MM.1S (cell line): ENCODE measurements around the gene TRIB2.

Experiments
- DNase-seq: peaks from one replicate; pipeline ENCODE4 v3.0.0-alpha.2; 2015
- H2AFZ ChIP-seq: fragments of 300-600 bp; sonication (generic); 2 replicates; pipeline ENCODE4 v1.6.0; 2016; ENCODE audit warnings: antibody characterized with exemption, low read length
- H3F3A ChIP-seq: fragments of 300-600 bp; sonication (generic); 2 replicates; pipeline ENCODE4 v1.6.1; 2016; ENCODE audit warnings: mild to moderate bottlenecking, antibody characterized with exemption, low read length, moderate library complexity, mixed read lengths; ENCODE audit not compliant: insufficient read depth
- H3K27ac ChIP-seq: fragments of 300-600 bp; sonication (generic); 2 replicates; pipeline ENCODE4 v1.5.1; 2016; ENCODE audit warnings: mild to moderate bottlenecking, low read length
- H3K27me3 ChIP-seq: fragments of 300-600 bp; sonication (generic); replicated peaks from 2 replicates; pipeline ENCODE4 v1.6.0; 2016; ENCODE audit warnings: low read length; ENCODE audit not compliant: insufficient read depth
- H3K36me3 ChIP-seq: fragments of 300-600 bp; sonication (generic); replicated peaks from 2 replicates; pipeline ENCODE4 v1.6.1; 2016; ENCODE audit warnings: mild to moderate bottlenecking, low read length, mixed read lengths; ENCODE audit not compliant: insufficient read depth
- H3K4me1 ChIP-seq: fragments of 300-600 bp; sonication (generic); 2 replicates; pipeline ENCODE4 v1.6.1; 2016; ENCODE audit warnings: low read length, mixed read lengths
- H3K4me2 ChIP-seq: fragments of 300-600 bp; sonication (generic); 2 replicates; pipeline ENCODE4 v1.6.0; 2016; ENCODE audit warnings: low read depth, low read length
- H3K4me3 ChIP-seq: fragments of 300-600 bp; sonication (generic); 2 replicates; pipeline ENCODE4 v1.5.1; 2016; ENCODE audit warnings: low read length, mixed read lengths
- H3K79me2 ChIP-seq: fragments of 300-600 bp; sonication (generic); 2 replicates; pipeline ENCODE4 v1.6.1; 2016; ENCODE audit warnings: mixed run types, low read length, mixed read lengths
- H3K9ac ChIP-seq: fragments of 300-600 bp; sonication (generic); 2 replicates; pipeline ENCODE4 v1.6.1; 2016; ENCODE audit warnings: low read length, mixed read lengths
- H3K9me2 ChIP-seq: fragments of 300-600 bp; sonication (generic); replicated peaks from 2 replicates; pipeline ENCODE4 v1.6.1; 2016; ENCODE audit warnings: mild to moderate bottlenecking, low read length, mixed read lengths; ENCODE audit not compliant: insufficient read depth
- H3K9me3 ChIP-seq: fragments of 300-600 bp; sonication (generic); replicated peaks from 2 replicates; pipeline ENCODE4 v1.6.1; 2016; ENCODE audit warnings: mild to moderate bottlenecking, low read length, mixed read lengths; ENCODE audit not compliant: insufficient read depth
- H4K20me1 ChIP-seq: fragments of 300-600 bp; sonication (generic); 2 replicates; pipeline ENCODE4 v1.6.1; 2016; ENCODE audit warnings: mild to moderate bottlenecking, low read length, moderate library complexity, mixed read lengths; ENCODE audit not compliant: insufficient read depth
- CTCF ChIP-seq: fragments of 300-600 bp; sonication (generic); IDR thresholded peaks from 2 replicates; pipeline ENCODE4 v1.5.1; 2016; ENCODE audit warnings: antibody characterized with exemption, low read length, mixed read lengths
- EZH2 ChIP-seq: fragments of 300-600 bp; sonication (generic); optimal IDR thresholded peaks from 2 replicates; pipeline ENCODE3; 2017; ENCODE audit warnings: low read depth, mild to moderate bottlenecking, antibody characterized with exemption, low read length, mixed read lengths
- EZH2phosphoT487 ChIP-seq: fragments of 300-600 bp; sonication (generic); IDR thresholded peaks from 2 replicates; pipeline ENCODE4 v1.6.1; 2018; ENCODE audit warnings: antibody characterized with exemption, low read length

TRIB2 gene

DNA sequence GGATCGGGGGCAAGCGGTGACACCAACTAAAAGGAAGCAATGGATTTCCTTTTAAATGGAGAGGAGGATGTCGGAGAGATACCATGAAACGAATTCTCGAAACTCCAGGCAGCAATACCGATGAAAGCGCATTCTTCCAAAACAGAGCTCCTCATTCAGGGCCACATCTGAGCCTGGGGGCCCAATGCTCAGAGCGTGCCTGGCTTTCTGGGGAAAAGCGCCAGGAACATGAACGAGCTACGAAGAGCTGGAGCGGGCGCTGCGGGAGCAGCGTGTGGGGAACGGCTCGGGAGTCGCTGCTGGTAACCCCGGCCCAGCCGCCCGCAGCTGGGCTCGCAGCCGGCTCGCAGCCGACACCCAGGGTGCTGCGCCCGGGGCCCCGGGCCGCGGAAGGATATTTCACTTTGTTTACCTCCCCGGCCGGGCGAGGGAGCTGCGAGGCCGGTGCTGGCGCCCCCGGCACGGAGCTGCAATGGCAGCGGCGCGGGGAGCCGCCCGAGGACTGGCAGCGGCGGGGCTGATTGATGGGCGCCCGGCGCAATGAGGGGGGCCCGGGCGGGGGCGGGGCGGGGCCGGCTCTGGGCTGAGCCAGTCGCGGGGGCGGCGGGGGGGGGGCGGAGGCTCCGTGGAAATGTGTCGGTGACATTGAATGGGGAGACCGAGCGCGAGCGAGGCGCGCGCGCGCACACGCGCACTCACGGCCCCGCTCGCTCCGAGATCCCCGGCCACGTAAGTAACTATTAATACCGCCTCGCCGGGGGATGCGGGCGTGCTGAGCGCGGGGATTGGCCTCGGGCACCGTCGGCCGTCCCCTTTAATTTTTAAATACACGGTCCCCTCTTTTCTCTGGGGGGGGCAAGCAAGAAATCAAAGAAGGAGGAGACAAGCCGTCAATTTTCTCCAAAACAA lies at the start of gene TRIB2:
Gene TRIB2 (plus strand): TSS at position 655 of the 909 bp plus-strand sequence. CDS start 1,372 bp downstream, outside the sequence.
- peak within 1 kb of the TSS; percentile 94 for H2AFZ ChIP-seq
- peak within 1 kb of the TSS; percentile 93 for H3K4me2 ChIP-seq
- no peaks in the 10 kb centered on the region for H4K20me1 ChIP-seq
- H3K9me3 ChIP-seq = no peaks in the 10 kb centered on the region
- peak within 1 kb of the TSS; percentile 59; the same call in 1 of the 2 replicates for H3K27ac ChIP-seq
- no peaks in the 10 kb centered on the region for H3K9me2 ChIP-seq
- H3K36me3 ChIP-seq = no peaks in the 10 kb centered on the region
- 0 out of 2 replicates have a peak, but pooled peaks cover 4% of the 10 kb centered on the region for H3K79me2 ChIP-seq
- peak within 1 kb of the TSS; percentile 70 for H3K9ac ChIP-seq
- DNase-seq = peak; percentile 93
- H3K27me3 ChIP-seq = no peaks in the 10 kb centered on the region
- peak within 1 kb of the TSS; percentile 89 for H3K4me3 ChIP-seq
- TF ChIP-seq EZH2 (no peak), EZH2phosphoT487 (no peak), CTCF (no peak)
- H3K4me1 ChIP-seq = 0 out of 2 replicates have a peak, but pooled peaks cover 3% of the 10 kb centered on the region
- H3F3A ChIP-seq = 0 out of 2 replicates have a peak, but pooled peaks cover 10% of the 10 kb centered on the region

- H3K9ac ChIP-seq = no peak overlapping the region
- no peaks in the 10 kb centered on the region for H3K9me3 ChIP-seq
- H4K20me1 ChIP-seq = no peaks in the 10 kb centered on the region
- H2AFZ ChIP-seq = no peak overlapping the region
- H3K27me3 ChIP-seq = no peaks in the 10 kb centered on the region
- no peak for DNase-seq
- no peak overlapping the region for H3K4me3 ChIP-seq
- H3K9me2 ChIP-seq = no peaks in the 10 kb centered on the region
- no peaks in the 10 kb centered on the region for H3K79me2 ChIP-seq
- no peaks in the 10 kb centered on the region for H3F3A ChIP-seq
- no peak for TF ChIP-seq CTCF
- no peaks in the 10 kb centered on the region for H3K4me1 ChIP-seq
- no peak overlapping the region for H3K27ac ChIP-seq
- no peak overlapping the region for H3K4me2 ChIP-seq
- no peaks in the 10 kb centered on the region for H3K36me3 ChIP-seq
Observed at GRCh38 chr2:12669036-12669435, 47.7 kb upstream of the TRIB2 start.

GRCh38 chr2:12672711-12673315 lies 43.9 kb upstream of the TRIB2 start:
- no peaks in the 10 kb centered on the region for H3K36me3 ChIP-seq
- no peaks in the 10 kb centered on the region for H3K9me2 ChIP-seq
- DNase-seq = no peak
- no peak overlapping the region for H3K4me2 ChIP-seq
- no peaks in the 10 kb centered on the region for H3K27me3 ChIP-seq
- H3F3A ChIP-seq = no peaks in the 10 kb centered on the region
- H3K4me3 ChIP-seq = no peak overlapping the region
- no peak overlapping the region for H3K27ac ChIP-seq
- no peaks in the 10 kb centered on the region for H3K4me1 ChIP-seq
- no peaks in the 10 kb centered on the region for H3K9me3 ChIP-seq
- no peak overlapping the region for H3K9ac ChIP-seq
- H3K79me2 ChIP-seq = no peaks in the 10 kb centered on the region
- H2AFZ ChIP-seq = no peak overlapping the region
- H4K20me1 ChIP-seq = no peaks in the 10 kb centered on the region
- TF ChIP-seq EZH2phosphoT487 (no peak), CTCF (no peak), EZH2 (no peak)
